GM21528 (cell line): ENCODE data around the gene GPRC5B.

ENCODE experiments used
- ATAC-seq: cut with Tn5 transposase; IDR thresholded peaks from one replicate; pipeline ENCODE4 v1.9.1; 2021; ENCODE audit warnings: mild to moderate bottlenecking, moderate library complexity; ENCODE audit not compliant: unreplicated experiment, low FRiP score

Gene GPRC5B

GRCh38 chr16:19851476-19851875 is 33.2 kb downstream of the GPRC5B start:
- ATAC-seq, result no peak

- no peak for ATAC-seq
These were observed 34.4 kb downstream of the GPRC5B start for GRCh38 chr16:19850131-19850817.

GRCh38 chr16:19848756-19849155 is 35.9 kb downstream of the GPRC5B start:
- ATAC-seq, result no peak

- no peak for ATAC-seq
These were observed 38.2 kb downstream of the GPRC5B start for GRCh38 chr16:19846436-19846835.

- ATAC-seq, result no peak
These were observed 39.6 kb downstream of the GPRC5B start for GRCh38 chr16:19844945-19845641.

- ATAC-seq, result no peak
These were observed 41.3 kb downstream of the GPRC5B start for GRCh38 chr16:19843371-19843770.

- no peak for ATAC-seq
These were observed 42.1 kb downstream of the GPRC5B start for GRCh38 chr16:19842426-19843157.

GRCh38 chr16:19841184-19841583 is 43.5 kb downstream of the GPRC5B start:
- no peak for ATAC-seq

GRCh38 chr16:19840524-19841110 is 44.0 kb downstream of the GPRC5B start:
- no peak for ATAC-seq

- ATAC-seq, result no peak
These were observed 46.5 kb downstream of the GPRC5B start for GRCh38 chr16:19837984-19838707.

GRCh38 chr16:19837331-19837980 is 47.2 kb downstream of the GPRC5B start:
- ATAC-seq, result no peak

- ATAC-seq, result no peak
These were observed 48.7 kb downstream of the GPRC5B start for GRCh38 chr16:19835968-19836421.

- no peak for ATAC-seq
These were observed 49.5 kb downstream of the GPRC5B start for GRCh38 chr16:19835196-19835595.

- ATAC-seq, result no peak
These were observed 51.1 kb downstream of the GPRC5B start for GRCh38 chr16:19833581-19833980.

GRCh38 chr16:19833176-19833575 is 51.5 kb downstream of the GPRC5B start:
- no peak for ATAC-seq

- ATAC-seq, result no peak
These were observed 53.0 kb downstream of the GPRC5B start for GRCh38 chr16:19831678-19832077.

GRCh38 chr16:19830902-19831560 is 53.6 kb downstream of the GPRC5B start:
- ATAC-seq, result no peak

- no peak for ATAC-seq
These were observed 54.6 kb downstream of the GPRC5B start for GRCh38 chr16:19829844-19830692.
